Effector CD4-positive, alpha-beta T cell (primary cell): ENCODE results near the gene CARD10.

ENCODE experiments used
- DNase-seq: peaks from one replicate; pipeline ENCODE4 v3.0.0-alpha.2; 2020

The CARD10 gene

DNA sequence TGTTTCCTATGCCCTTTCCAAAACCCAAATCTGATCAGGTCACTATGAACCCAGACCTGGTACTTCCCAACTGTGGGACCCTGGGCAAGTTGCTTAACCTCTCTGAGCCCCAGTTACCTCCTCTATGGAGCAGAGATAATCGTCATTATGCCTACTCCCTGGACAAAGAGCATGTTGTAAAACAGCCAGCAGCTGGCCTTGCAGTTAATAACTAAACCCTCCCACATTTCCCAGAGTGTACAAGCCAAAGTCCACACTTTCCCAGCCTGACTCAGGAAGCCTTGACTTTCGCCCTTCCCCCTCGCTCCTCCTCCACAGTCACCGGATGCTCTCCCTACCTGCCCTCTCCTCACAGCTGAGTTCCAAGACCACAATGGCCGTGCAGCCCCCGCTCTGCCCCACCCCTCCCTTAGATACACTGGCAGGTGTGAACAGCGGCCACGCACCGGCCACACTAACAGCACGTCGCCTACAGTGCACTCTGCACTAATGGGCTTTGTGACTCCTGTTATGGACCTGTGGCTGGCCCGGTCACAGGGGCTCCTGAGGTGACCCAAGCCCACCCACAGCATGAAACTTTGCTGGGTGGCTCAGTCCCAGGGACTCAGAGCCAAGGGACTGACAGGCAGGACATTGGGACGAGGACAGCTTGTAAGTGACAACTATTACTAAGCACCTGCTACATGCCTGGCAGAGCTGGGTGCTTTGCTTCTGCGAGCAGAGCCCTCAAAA is 17.4 kb downstream of the CARD10 start:
- no peak for DNase-seq

- DNase-seq, result no peak
Observed at GRCh38 chr22:37500745-37501609, 18.2 kb downstream of the CARD10 start.

DNA sequence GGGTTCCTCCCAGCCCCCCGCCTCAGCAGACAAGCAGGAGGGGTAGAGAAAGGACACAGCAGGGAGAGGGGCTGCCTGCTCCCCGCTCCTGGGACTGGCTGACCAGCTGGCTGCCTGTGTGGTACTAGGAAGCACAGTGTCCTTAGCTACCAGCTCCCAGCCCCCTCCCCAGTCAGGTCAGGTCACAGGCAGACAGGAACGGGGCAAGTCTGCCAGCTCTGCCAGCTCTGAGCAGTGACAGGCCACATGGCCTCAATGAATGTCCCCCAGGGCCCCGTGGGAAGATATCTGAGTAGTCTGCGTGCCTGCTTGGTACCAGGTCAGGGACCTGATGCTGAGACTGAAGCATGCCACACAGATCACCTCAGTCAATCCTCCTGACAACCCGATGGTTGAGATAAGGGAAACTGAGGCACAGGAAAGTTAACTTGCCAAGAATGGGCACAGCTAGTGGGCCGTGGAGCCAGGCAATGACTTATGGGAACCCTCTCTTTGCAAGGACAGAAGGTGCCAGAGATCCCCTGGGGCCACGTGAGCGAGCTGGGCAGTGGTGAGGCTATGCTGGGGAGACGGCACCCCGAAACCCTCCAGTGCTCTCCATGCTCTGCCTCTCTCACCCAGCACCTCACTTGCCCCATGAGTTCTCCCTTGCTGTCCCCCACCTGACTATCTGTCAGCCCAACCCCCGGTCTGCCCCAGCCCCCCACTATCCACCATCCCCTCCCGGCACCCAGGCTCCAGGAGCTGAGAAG is 19.2 kb downstream of the CARD10 start:
- DNase-seq, result no peak

- no peak for DNase-seq
Observed at GRCh38 chr22:37499027-37499707, 20.0 kb downstream of the CARD10 start.

GRCh38 chr22:37498289-37498909 is 20.8 kb downstream of the CARD10 start:
- peak; percentile 61 for DNase-seq

DNA sequence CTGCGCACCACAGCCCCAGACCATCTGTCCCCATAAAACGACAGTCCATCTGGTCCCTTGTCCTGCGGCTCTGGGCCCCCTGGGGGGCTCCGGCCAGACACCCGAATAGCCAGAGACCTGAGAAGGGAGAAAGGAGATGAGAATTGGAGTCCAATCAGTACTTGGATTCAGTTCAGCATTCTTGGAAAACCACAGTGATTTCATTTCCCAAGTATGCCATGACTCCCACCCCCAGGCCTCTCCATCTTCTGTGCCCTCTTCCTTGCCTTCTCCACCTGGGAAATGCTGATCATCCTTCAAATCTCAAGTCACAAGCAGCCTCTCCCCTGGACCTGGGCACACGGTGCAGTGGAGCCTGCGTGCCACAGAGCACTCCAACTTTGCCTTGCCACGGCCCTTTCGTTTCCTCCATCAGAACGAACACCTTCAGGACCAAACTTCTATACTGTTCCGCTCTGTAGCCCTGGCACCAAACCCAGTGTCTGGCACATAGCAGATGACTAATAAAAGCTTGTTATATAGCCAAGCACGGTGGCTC is 22.1 kb downstream of the CARD10 start:
- DNase-seq, result no peak

DNA sequence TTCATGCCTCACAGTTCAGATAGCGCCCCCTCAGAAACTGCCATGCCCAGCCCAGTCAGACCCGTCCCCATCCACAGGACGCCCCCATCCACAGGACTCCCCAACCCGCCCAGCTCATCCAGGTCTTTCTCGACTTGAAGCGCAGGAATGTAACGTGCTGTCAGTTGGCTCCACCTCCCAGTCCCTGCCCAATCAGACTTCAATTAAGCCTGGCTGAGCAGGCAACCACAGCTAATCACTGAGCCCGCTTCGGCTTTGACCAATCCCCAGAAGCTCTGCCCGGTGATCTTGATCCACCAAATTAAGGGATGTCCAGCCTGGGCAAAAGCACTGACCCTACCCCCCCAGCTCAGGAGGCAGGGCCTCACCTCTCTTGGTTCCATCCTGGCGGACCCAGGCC is 22.6 kb downstream of the CARD10 start:
- DNase-seq, result no peak

DNA sequence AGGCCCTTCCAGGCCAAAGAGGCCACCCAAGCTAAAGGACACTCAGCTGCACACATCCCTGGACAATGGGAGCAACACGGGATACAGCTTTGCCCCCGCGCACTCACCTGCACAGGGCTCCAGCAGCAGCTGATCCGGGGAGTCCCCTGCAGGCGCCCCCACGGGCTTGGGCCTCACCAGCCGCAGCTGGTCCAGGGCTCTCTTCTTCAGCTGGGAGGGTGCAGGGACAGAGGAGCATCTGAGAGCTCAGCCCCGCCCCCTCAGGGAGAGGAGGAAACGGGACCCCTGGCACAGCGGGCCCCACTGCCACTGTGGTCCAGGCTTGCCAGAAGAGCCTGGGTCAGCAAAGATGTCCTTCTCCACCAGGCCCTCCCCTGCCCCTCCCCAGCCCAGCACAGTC is 25.2 kb downstream of the CARD10 start:
- no peak for DNase-seq

DNA sequence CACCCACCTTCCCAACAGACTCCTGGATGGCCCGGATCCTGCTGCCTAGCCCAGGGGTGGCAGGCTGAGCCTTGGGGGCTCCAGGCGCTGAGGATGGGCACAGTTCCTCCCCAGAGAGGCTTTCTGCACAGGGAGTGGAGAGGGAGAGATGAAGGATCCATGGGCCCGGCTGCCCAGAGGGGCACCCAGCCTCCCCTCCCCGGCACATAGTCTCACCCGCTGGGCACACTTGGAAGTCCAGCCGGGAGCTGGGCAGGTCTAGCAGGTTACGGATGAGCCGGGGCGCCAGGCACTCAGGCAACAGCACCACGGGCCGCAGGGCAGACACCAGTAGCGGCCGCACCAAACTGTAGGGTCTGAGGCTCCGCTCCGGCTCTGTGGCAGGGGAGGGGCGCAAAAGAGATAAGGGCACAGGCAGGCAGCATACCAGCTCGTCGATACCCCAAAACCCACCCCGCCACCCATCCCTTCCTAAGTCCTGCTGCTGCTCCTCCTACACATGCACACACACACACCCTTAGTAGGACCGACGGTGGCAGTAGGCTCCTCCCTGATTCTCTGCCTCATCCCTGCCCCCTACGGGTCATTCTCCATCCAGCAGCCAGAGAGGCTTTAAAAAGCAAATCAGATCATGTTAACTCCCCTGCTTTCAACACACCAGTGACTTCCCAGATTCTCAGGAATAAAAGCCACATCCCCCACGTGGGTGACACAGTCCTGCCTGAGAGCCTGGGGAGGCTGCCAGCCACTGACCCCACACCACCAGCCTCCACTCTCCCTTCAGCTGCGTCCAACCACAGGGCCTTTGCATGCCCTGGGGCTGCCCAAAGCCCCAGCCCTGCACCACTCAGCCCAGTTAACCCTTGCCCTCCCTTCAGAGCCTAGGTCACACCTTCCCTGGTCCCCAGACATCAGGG is 26.5 kb downstream of the CARD10 start:
- DNase-seq, result peak; percentile 19

- no peak for DNase-seq
Observed at GRCh38 chr22:37491559-37492427, 27.4 kb downstream of the CARD10 start.

DNA sequence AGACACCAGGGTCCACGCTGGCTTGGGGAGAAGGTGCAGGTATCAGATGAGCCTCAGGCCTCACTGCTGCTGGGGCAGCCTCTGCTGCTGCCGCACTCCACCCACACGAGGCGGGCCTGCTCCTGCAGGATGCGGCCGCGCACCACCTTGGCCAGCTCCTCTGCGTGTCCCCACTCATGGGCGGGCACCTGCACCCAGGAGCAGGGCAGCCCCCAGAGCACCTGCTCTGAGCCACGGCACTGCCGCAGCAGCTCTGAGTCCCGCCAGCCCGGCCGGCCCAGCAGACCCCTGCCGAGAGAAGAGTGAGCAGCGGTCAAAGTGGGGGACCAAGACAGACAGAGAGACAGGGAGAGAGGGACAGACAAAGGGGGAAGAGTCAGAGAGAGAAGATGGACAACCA is 28.1 kb downstream of the CARD10 start:
- DNase-seq, result no peak

GRCh38 chr22:37489983-37490382 is 29.2 kb downstream of the CARD10 start:
- DNase-seq, result no peak

GRCh38 chr22:37488337-37489135 is 30.7 kb downstream of the CARD10 start:
- DNase-seq, result no peak

DNA sequence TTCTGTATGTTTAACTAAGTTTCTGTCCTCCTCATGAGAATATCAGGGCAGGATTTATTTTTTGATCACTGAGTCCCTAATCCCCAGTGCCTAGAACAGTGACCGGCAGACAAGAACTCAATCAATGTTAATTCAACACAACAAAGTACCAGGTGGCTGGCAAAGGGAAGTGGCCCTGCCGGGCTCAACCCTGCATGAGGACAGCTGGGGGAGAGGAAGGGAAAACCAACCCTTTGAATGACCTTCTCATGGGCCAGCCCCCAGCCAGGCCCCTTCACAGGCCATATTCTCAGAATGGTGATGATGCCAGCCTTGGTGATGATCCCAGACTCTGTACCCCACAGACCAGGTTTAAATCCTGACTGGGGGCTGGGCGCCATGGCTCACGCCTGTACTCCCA is 31.6 kb downstream of the CARD10 start:
- DNase-seq, result no peak

GRCh38 chr22:37487129-37487528 is 32.1 kb downstream of the CARD10 start:
- no peak for DNase-seq

DNA sequence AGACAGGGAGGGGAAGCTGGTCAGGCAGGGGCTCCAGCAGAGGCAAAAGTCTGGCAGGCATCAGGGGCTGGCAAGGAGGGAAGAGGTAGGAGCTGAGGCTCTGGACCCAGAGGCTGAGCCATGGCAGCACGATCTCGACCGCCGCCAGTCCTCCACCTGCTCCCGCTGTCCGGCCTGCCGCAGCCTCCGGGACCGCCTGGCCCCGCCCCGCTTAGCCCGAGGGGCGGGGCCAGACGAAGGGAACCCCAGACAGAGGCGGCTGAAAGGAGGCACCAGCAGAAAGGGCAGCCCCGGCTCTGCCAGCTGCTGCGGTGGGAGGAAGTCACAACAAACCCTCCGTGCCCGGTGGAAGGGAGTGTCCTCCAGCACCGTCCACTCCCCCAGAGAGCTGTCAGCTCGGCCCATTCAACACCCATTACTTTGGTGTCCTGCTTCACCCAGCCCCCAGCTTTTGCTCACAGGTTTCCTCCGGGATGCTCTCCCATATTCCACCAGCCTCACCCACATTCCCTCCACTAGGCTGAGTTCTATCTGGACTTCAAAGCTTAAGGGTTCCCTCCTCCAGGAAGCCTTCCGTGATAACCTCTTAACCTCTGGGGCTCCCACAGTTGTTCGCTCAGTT is 32.9 kb downstream of the CARD10 start, which contains the start of gene MFNG:
Gene MFNG (minus strand): TSS at position 161 of the 622 bp plus-strand sequence. CDS start 207 bp downstream, outside the sequence.
- peak; percentile 63 for DNase-seq

DNA sequence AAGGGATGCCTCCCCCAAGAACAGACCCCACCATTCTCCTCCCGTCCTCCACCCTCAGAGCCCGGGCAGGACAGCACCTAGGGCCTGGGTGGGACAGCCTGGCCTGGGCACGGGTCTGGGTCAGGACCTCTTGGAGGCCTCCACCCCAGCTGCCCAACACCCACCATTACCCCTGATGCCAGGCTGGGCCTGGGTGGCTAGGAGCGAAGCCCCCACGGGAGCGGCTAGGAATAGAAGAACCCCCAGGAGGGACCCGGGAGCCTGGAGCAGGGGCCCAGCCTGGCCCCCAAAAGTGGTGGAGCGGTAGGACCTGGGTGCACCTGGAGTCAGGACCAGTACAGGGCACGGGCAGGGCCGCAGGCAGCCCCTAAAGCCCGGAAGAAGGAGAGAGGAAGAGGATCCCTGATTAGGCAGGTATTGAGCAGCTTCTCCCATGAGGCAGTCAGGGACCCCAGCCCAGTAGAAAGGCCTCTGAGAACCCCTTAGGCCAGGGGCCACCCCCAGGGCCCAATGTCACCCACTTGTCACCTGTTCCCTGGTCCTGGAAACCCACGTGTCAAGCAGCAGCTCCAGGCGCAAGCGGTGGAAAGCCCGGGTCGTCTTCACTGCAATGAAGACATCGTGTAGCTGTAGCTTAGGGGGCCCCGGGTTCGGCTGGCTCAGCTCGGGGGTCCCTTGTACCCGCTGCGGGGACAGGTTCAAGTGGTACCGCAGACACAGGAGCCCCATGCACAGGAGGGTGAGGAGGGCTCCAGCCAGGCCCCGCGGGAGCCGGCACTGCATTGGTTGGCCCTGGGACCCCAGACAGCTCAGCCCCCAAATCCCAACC is 33.6 kb downstream of the CARD10 start:
- no peak for DNase-seq
